ENCODE measurements around the gene ASPHD1.

DNA sequence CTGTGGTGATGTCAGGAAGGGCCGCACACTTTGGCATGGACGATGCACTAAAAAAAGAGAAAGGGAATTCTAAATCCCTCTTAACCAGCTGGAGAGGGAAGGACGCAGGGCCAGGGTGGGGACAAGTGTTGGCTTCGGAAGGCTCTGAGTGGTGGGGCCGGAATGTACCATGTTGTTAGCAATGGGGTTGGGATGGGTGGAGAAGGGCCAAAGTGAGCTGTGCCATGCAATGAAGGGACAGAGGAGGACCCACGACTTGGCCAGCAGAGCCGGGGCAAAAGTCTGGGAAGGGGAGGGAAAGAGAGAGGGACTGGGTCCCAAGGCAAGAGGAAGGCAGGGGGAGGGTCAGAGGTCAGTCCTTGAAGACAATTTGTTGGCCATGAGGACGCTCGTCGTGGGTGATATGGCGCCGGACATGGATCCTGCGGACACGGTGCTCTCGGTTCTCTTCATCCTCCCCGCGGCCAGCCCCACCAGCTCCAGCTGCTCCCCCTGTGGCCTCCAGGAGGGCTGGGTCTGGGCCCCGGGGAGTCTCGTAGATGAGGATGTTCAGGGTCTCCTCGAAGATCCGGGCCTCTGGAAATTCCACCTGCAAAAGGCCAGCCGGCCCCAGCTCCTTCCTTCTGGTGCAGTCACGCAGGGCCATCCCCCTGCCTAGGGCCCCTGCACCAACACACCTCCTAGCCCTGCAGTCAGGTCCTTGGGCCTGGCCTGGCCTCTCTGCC lies 6.4 kb downstream of the ASPHD1 start:
- TF ChIP-seq PHF8 (conservative IDR thresholded peaks at IDR 0.05; ENCODE audit: low read depth, low read length) (no peak), POLR2A (IDR thresholded peaks at IDR 0.05; ENCODE audit: control extremely low read depth in 1 of 2, low read depth in 2 of 2, low read length in 2 of 2) (no peak), EZH2 (IDR thresholded peaks at IDR 0.05; ENCODE audit: low read depth, low read length, severe bottlenecking) (no peak), EP300 (IDR thresholded peaks at IDR 0.05; ENCODE audit: borderline replicate concordance in 1 of 2, low read depth in 2 of 2, low read length in 2 of 2) (no peak), KDM1A (IDR thresholded peaks at IDR 0.05; ENCODE audit: borderline replicate concordance, low read length) (no peak)
- TF ChIP-seq, protein P1, sequence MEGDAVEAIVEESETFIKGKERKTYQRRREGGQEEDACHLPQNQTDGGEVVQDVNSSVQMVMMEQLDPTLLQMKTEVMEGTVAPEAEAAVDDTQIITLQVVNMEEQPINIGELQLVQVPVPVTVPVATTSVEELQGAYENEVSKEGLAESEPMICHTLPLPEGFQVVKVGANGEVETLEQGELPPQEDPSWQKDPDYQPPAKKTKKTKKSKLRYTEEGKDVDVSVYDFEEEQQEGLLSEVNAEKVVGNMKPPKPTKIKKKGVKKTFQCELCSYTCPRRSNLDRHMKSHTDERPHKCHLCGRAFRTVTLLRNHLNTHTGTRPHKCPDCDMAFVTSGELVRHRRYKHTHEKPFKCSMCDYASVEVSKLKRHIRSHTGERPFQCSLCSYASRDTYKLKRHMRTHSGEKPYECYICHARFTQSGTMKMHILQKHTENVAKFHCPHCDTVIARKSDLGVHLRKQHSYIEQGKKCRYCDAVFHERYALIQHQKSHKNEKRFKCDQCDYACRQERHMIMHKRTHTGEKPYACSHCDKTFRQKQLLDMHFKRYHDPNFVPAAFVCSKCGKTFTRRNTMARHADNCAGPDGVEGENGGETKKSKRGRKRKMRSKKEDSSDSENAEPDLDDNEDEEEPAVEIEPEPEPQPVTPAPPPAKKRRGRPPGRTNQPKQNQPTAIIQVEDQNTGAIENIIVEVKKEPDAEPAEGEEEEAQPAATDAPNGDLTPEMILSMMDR (IDR thresholded peaks at IDR 0.05; ENCODE audit: control extremely low read depth in 1 of 3, insufficient read depth in 1 of 3, low read depth in 1 of 3, low read length in 3 of 3), result no peak

All from H1 (cell line).